Progenitor cell of endocrine pancreas (in vitro differentiated cells): ENCODE data around the gene DCX. TPM values are rescaled to one million over a fixed set of nuclear protein-coding genes. Genes with fewer than 3 reads are reported as not detected.
A peak's percentile ranks its signal among the peaks of the same experiment; 100 is the strongest.

Experiments
- DNase-seq: peaks from one replicate; pipeline ENCODE4 v3.0.0; 2021; ENCODE audit warnings: low spot score; ENCODE audit not compliant: unreplicated experiment
- H3K27ac Mint-ChIP-seq: 2 replicates; pipeline ENCODE4 v1.8.0; 2021; ENCODE audit warnings: mild to moderate bottlenecking, moderate library complexity, mixed read lengths
- H3K27me3 Mint-ChIP-seq: 2 replicates; pipeline ENCODE4 v1.8.0; 2021; ENCODE audit warnings: mixed read lengths
- H3K36me3 Mint-ChIP-seq: 2 replicates; pipeline ENCODE4 v1.8.0; 2022; ENCODE audit warnings: mixed read lengths; ENCODE audit not compliant: insufficient read depth
- H3K4me1 Mint-ChIP-seq: 2 replicates; pipeline ENCODE4 v1.8.0; 2021; ENCODE audit warnings: low read depth, mixed read lengths
- H3K4me3 Mint-ChIP-seq: 2 replicates; pipeline ENCODE4 v1.8.0; 2021; ENCODE audit warnings: low read depth, mild to moderate bottlenecking, moderate library complexity, mixed read lengths
- H3K9me3 Mint-ChIP-seq: 2 replicates; pipeline ENCODE4 v1.8.0; 2021; ENCODE audit warnings: low read depth, mixed read lengths
- total RNA-seq: library from RNA; stranded (reverse); gene quantifications from 2 replicates; pipeline ENCODE4 v1.2.1, GENCODE V29; 2021
- TF ChIP-seq, protein P1 (sequence below): fragments of 200-600 bp; sonication (generic); IDR thresholded peaks from one replicate; pipeline ENCODE4 v1.5.0; 2021; ENCODE audit warnings: antibody characterized with exemption, mild to moderate bottlenecking; ENCODE audit not compliant: unreplicated experiment

DCX gene
- total RNA-seq, 1 donor from 2014 or later, result 171 TPM

DNA sequence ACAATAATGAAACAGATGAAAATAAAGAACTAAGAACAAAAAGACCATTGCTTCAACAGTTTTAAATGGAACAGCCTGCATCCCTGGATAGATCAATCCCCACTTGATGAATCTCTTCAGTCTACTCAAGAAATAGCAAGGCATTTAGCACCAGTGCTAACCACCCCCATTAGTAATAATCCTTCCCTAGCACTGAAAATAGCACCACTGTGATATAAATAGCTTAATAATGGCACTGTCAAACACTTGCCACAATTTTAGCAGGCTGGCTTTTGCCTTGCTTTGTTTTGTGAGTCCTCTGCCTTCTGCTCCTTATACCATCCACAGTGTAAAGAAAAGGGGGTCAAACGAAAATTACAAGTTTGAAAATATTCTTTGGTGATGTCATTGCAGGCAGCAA is 17.4 kb downstream of the DCX start:
- Mint-ChIP-seq H3K27me3 (no peaks in the 10 kb centered on the region), H3K36me3 (peaks cover 36% of the 10 kb centered on the region), H3K4me3 (no peak overlapping the region), H3K4me1 (peaks cover 27% of the 10 kb centered on the region), H3K27ac (no peak overlapping the region), H3K9me3 (peaks cover 11% of the 10 kb centered on the region)
- DNase-seq, result no peak
- TF ChIP-seq, protein P1, sequence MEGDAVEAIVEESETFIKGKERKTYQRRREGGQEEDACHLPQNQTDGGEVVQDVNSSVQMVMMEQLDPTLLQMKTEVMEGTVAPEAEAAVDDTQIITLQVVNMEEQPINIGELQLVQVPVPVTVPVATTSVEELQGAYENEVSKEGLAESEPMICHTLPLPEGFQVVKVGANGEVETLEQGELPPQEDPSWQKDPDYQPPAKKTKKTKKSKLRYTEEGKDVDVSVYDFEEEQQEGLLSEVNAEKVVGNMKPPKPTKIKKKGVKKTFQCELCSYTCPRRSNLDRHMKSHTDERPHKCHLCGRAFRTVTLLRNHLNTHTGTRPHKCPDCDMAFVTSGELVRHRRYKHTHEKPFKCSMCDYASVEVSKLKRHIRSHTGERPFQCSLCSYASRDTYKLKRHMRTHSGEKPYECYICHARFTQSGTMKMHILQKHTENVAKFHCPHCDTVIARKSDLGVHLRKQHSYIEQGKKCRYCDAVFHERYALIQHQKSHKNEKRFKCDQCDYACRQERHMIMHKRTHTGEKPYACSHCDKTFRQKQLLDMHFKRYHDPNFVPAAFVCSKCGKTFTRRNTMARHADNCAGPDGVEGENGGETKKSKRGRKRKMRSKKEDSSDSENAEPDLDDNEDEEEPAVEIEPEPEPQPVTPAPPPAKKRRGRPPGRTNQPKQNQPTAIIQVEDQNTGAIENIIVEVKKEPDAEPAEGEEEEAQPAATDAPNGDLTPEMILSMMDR, result no peak

DNA sequence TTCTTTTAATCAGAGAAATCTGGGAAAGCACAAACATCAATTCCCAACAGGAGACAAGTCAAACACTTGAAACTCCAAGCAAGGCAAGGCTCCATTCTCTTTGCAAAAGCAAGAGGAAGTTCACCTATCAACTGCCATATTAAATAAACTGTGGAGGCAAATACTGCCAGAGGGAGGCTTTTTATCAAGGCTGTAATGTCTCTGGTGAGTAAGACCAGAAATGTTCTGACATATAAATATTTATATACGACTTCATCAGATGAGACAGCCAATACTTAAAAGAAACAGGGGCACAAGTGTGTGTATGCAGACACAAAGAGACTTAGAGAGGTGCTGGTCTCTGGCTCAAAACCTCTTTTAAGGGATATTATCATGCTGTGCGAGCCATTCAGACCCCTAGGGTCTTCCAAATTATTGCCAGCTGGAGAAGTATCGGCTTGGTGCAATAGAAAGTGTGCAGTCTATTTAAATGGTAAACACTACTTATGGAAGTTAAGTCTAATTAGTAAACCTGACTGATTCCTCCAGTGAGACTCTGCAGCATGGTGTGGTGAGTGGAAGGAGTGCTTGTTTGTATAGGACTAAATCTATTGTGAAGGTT is 24.4 kb downstream of the DCX start:
- Mint-ChIP-seq H3K4me3 (no peak overlapping the region), H3K9me3 (peaks cover 3% of the 10 kb centered on the region), H3K27me3 (no peaks in the 10 kb centered on the region), H3K27ac (peak overlapping the region; percentile 45), H3K4me1 (peaks cover 41% of the 10 kb centered on the region), H3K36me3 (peaks cover 19% of the 10 kb centered on the region)
- DNase-seq, result no peak
- TF ChIP-seq, protein P1, result no peak

DNA sequence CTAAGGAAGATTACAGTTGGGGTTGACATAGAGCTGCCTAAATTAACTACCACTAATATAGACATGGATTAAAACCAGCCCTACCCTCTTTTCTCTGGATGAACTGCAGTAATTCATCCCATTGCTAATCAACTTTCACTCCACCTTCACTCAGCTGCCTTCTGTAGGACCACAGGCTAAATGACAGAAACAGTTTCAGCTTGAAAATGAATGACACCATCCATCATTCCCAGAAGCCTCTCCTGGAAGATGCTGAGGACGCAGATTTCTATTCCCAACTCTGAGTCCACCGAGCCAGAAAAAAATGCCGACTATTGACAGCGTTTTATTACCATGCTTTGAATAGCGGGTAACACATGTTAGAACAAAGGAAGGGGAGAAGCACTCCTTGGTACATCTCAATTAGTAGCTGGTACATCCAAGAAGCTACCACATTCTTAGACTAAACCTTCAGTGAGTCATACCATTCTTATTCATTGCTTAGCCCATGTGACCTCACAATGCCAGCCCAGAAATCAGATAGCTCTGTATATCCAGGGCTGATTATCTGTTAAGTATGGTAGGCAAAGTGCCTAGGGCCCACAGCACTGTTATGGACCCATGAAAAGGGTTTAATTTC is 25.3 kb downstream of the DCX start:
- H3K4me3 Mint-ChIP-seq, result no peak overlapping the region
- peaks cover 15% of the 10 kb centered on the region for H3K36me3 Mint-ChIP-seq
- H3K4me1 Mint-ChIP-seq, result peaks cover 45% of the 10 kb centered on the region
- TF ChIP-seq, protein P1, result no peak
- no peak for DNase-seq
- no peak overlapping the region for H3K27ac Mint-ChIP-seq
- H3K27me3 Mint-ChIP-seq, result no peaks in the 10 kb centered on the region
- H3K9me3 Mint-ChIP-seq, result no peaks in the 10 kb centered on the region

DNA sequence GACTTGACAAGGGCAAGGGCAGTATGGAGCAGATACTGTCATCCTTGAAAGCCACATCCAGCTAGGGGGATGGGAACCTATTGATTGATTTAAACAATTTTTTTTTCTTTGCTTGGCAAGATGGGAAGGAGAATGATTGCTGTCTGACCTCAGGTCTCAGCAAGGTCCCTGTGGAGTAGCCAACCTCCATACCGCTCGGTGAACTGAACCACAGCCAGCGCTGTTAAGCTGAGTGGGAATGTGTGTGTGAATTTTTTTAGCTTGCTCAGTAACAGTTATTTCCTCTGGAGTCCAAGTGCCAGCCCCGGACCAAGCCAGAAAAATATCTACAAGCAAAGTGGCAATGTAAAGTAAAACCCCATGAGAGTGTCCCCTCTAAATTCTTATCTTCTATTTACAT is 25.9 kb downstream of the DCX start:
- Mint-ChIP-seq H3K9me3 (no peaks in the 10 kb centered on the region), H3K27ac (no peak overlapping the region), H3K4me3 (no peak overlapping the region), H3K36me3 (peaks cover 15% of the 10 kb centered on the region), H3K4me1 (peaks cover 43% of the 10 kb centered on the region), H3K27me3 (no peaks in the 10 kb centered on the region)
- no peak for DNase-seq
- TF ChIP-seq, protein P1, result no peak

DNA sequence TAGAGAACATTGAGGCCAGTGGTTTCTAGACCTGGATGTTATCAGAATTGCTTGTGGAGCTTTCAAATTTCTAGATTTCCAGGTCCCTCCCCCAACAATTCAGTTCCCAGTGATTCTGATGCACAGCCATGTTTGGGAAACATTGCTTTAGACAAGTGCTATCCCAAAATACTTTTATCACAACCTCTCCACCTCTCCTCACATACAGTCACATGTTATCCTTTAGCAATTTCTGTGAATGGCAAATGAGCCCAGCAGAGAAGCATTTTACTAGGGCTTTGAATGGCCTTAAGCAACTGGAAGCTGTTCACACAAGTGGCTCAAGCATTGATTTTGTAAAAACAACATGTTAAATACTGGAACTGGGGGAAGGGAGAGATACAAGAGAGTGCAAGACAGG is 29.7 kb downstream of the DCX start:
- Mint-ChIP-seq H3K4me3 (no peak overlapping the region), H3K27me3 (no peaks in the 10 kb centered on the region)

More for the DNA sequence above, 29.7 kb downstream of the DCX start:
- peaks cover 12% of the 10 kb centered on the region for H3K36me3 Mint-ChIP-seq
- H3K9me3 Mint-ChIP-seq, result no peaks in the 10 kb centered on the region
- no peak for DNase-seq
- H3K27ac Mint-ChIP-seq, result no peak overlapping the region
- TF ChIP-seq, protein P1, result no peak
- H3K4me1 Mint-ChIP-seq, result peaks cover 31% of the 10 kb centered on the region
